Effector memory CD4-positive, alpha-beta T cell (primary cell): ENCODE measurements around the gene ARNT2.

Source experiments
- DNase-seq, 3 donors: peaks; one replicate each; pipeline ENCODE4 v3.0.0-alpha.2; 2020
- H3K27ac ChIP-seq: 2 replicates; pipeline ENCODE4 v1.7.0; 2013; ENCODE audit warnings: mild to moderate bottlenecking, low read length, moderate library complexity; ENCODE audit not compliant: insufficient read depth, poor library complexity, severe bottlenecking
- H3K27me3 ChIP-seq: replicated peaks from 2 replicates; pipeline ENCODE4 v1.7.0; 2013; ENCODE audit warnings: mild to moderate bottlenecking, low read length; ENCODE audit not compliant: insufficient read depth, control insufficient read depth, poor library complexity, severe bottlenecking
- H3K36me3 ChIP-seq: 2 replicates; pipeline ENCODE4 v1.7.0; 2013; ENCODE audit warnings: mild to moderate bottlenecking, low read length, moderate library complexity; ENCODE audit not compliant: control insufficient read depth, insufficient read depth
- H3K4me1 ChIP-seq: 2 replicates; pipeline ENCODE4 v1.7.0; 2013; ENCODE audit warnings: low read length, mild to moderate bottlenecking; ENCODE audit not compliant: control insufficient read depth, insufficient read depth, poor library complexity, severe bottlenecking
- H3K4me3 ChIP-seq: 2 replicates; pipeline ENCODE4 v1.7.0; 2013; ENCODE audit warnings: low read length, low read depth, mild to moderate bottlenecking; ENCODE audit not compliant: insufficient read depth, poor library complexity, severe bottlenecking
- H3K9me3 ChIP-seq: 2 replicates; pipeline ENCODE4 v1.7.0; 2013; ENCODE audit warnings: mild to moderate bottlenecking, low read length, moderate library complexity; ENCODE audit not compliant: control insufficient read depth

The ARNT2 gene

GRCh38 chr15:80554560-80554959, 150.4 kb downstream of the ARNT2 start:
- Histone ChIP-seq H3K27me3 (no peaks in the 10 kb centered on the region), H3K36me3 (no peaks in the 10 kb centered on the region), H3K27ac (no peak overlapping the region), H3K9me3 (no peaks in the 10 kb centered on the region), H3K4me3 (no peak overlapping the region), H3K4me1 (no peaks in the 10 kb centered on the region)
- DNase-seq, result no peak

- Histone ChIP-seq H3K9me3 (no peaks in the 10 kb centered on the region), H3K4me1 (no peaks in the 10 kb centered on the region), H3K27ac (no peak overlapping the region), H3K27me3 (no peaks in the 10 kb centered on the region), H3K36me3 (no peaks in the 10 kb centered on the region), H3K4me3 (no peak overlapping the region)
- no peak for DNase-seq
Measured at GRCh38 chr15:80556694-80557367, 152.6 kb downstream of the ARNT2 start.

- Histone ChIP-seq H3K36me3 (no peaks in the 10 kb centered on the region), H3K9me3 (no peaks in the 10 kb centered on the region), H3K27me3 (no peaks in the 10 kb centered on the region), H3K4me1 (no peaks in the 10 kb centered on the region), H3K27ac (no peak overlapping the region), H3K4me3 (no peak overlapping the region)
- DNase-seq, result no peak
Measured at GRCh38 chr15:80557441-80558234, 153.5 kb downstream of the ARNT2 start.

- H3K36me3 ChIP-seq, result no peaks in the 10 kb centered on the region
- no peaks in the 10 kb centered on the region for H3K9me3 ChIP-seq
Measured at GRCh38 chr15:80558631-80559319, 154.6 kb downstream of the ARNT2 start.

GRCh38 chr15:80559320-80559693, 155.1 kb downstream of the ARNT2 start:
- no peaks in the 10 kb centered on the region for H3K9me3 ChIP-seq
- no peak overlapping the region for H3K4me3 ChIP-seq
- no peaks in the 10 kb centered on the region for H3K4me1 ChIP-seq
- H3K36me3 ChIP-seq, result no peaks in the 10 kb centered on the region
- no peak overlapping the region for H3K27ac ChIP-seq
- H3K27me3 ChIP-seq, result no peaks in the 10 kb centered on the region
- DNase-seq, result no peak

More at GRCh38 chr15:80558631-80559319, 154.6 kb downstream of the ARNT2 start:
- no peak for DNase-seq
- H3K27me3 ChIP-seq, result no peaks in the 10 kb centered on the region
- H3K4me3 ChIP-seq, result no peak overlapping the region
- no peaks in the 10 kb centered on the region for H3K4me1 ChIP-seq
- H3K27ac ChIP-seq, result no peak overlapping the region

GRCh38 chr15:80559761-80560160, 155.6 kb downstream of the ARNT2 start:
- Histone ChIP-seq H3K4me3 (no peak overlapping the region), H3K36me3 (no peaks in the 10 kb centered on the region), H3K27me3 (no peaks in the 10 kb centered on the region), H3K27ac (no peak overlapping the region), H3K9me3 (no peaks in the 10 kb centered on the region), H3K4me1 (no peaks in the 10 kb centered on the region)
- no peak for DNase-seq

- H3K9me3 ChIP-seq, result no peaks in the 10 kb centered on the region
- no peak overlapping the region for H3K4me3 ChIP-seq
- H3K4me1 ChIP-seq, result no peaks in the 10 kb centered on the region
- H3K36me3 ChIP-seq, result no peaks in the 10 kb centered on the region
- DNase-seq, result no peak
- H3K27ac ChIP-seq, result no peak overlapping the region
- H3K27me3 ChIP-seq, result no peaks in the 10 kb centered on the region
Measured at GRCh38 chr15:80560601-80561400, 156.6 kb downstream of the ARNT2 start.

- DNase-seq, result no peak
- Histone ChIP-seq H3K9me3 (no peaks in the 10 kb centered on the region), H3K4me3 (no peak overlapping the region), H3K27ac (no peak overlapping the region), H3K4me1 (no peaks in the 10 kb centered on the region), H3K27me3 (no peaks in the 10 kb centered on the region), H3K36me3 (no peaks in the 10 kb centered on the region)
Measured at GRCh38 chr15:80561500-80561899, 157.3 kb downstream of the ARNT2 start.

- Histone ChIP-seq H3K27ac (no peak overlapping the region), H3K9me3 (no peaks in the 10 kb centered on the region), H3K36me3 (no peaks in the 10 kb centered on the region), H3K4me3 (no peak overlapping the region), H3K4me1 (no peaks in the 10 kb centered on the region), H3K27me3 (peaks cover 3% of the 10 kb centered on the region)
- no peak for DNase-seq
Measured at GRCh38 chr15:80562033-80562432, 157.9 kb downstream of the ARNT2 start.
